GM19043 (cell line): Measurements from ENCODE around the gene CTNNBL1.

Source experiments
- ATAC-seq: cut with Tn5 transposase; IDR thresholded peaks from one replicate; pipeline ENCODE4 v1.9.1; 2021; ENCODE audit warnings: low read depth; ENCODE audit not compliant: unreplicated experiment

CTNNBL1 gene

DNA sequence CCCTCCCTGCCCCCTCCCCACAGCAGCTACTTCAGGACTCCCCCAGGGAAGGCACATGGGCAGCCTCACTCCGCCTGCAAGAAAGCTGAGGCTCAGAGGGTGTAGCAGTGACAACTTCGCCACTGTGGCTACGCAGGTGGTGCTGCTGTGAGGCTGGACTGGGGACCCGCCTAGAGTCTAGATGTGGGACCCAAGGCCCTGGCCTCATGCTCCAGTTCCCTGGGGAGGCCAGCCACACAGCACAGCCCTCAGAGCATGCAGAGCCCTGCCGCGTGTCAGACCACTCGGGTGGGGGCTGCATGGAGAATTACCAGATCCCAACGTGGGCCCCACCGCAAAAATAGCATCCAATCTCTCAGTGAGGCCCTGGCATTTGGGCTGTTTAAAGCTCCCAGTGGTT lies 178.3 kb downstream of the CTNNBL1 start:
- ATAC-seq, result no peak

DNA sequence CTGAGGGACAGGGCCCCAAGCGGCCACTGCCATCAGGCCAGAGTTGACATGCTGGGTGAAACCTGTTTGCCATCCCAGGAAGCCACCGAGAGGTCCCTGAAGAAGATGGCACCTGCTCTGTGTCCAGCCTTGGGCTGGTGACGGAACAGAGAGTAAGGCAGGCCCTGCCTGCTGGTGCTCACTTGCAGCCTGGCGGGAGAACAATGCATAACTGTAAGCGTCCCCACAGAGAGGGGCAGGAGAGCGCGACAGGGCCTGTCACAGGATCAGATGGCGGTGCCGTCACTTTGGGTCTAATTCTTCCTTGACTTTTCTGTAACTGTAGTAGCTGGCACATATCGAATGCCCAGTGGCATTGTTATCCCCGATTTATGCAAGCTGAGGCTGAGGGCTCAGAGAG lies 180.1 kb downstream of the CTNNBL1 start:
- no peak for ATAC-seq

DNA sequence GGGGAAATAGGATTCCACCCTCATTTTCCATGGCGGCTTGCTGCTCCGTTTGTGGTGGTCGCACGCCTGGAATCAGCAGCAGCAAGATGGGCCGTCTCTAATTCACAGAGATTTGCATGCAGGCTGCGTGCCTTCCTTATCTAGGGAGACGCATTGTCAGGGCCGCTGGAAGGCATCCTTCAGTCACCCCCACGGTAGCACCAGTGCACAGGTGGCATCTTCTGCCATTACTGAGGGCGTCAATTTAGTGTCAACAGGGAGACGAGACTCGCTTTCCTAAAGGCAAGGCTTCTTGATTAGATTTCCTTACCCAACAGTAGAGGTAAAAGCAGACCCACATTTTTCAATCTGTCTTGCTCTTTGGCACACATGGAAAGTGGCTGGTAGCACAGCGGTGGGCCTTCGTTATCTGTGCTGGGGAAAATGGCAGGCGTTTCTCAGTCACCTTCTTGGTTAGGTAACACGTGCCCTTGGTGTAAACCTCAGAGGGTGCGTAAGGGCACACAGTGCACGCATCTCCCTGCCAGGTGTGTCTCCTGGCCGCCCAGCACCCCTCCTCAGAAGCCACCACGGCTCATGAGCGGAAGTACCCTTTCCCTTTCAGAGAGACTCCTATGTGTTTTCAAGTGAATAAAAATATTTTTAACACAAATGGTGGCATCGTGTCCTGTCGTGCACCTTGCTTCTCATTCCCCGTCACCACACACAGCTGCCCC lies 181.8 kb downstream of the CTNNBL1 start:
- no peak for ATAC-seq

GRCh38 chr20:37876863-37877262 lies 183.0 kb downstream of the CTNNBL1 start:
- ATAC-seq, result no peak

DNA sequence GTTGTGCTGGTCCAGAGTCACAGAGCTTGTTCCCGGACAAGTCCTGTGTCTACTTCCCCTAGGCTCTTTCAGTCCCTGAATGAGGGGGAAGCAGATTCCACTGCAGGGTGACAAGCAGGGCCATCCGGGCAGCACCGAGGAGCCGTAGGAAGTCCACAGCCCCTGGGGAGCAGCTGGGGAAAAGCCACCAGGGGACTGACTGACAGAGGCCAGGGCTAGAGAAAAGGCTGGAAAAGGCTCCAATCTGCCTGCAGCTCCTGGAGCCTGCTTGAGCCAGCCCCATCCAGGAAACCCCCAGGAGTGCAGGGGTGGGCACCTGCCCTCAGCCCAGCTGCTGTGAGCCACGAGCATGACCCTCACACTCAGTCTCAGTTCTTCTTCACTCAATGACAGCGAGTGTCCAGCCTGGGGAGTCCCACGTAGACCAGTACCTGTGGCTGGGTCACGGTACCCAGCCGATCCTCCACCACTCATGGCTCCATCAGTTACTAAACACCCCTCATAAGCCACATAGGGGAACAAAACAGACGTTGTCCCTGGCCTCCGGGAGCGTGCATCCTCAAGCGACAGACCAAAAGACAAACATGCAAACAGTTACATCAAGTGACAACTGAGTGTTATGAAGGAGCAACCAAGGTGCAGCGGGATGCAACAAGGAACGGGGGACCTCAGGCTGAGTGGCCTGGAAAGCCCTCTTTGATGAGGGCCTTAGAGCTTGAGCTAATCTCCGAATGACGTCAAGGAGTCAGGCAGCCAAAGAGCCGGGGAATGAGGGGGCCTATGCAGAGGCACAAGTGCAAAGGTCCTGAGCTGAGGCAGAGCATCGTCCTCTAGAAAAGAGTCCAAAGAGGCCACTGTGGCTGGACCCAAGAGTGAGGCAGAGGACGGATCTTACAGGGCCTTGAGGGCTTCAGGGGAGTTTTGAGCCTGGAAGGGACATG lies 184.3 kb downstream of the CTNNBL1 start:
- ATAC-seq, result no peak

- ATAC-seq, result no peak
These were observed 185.2 kb downstream of the CTNNBL1 start for GRCh38 chr20:37878835-37879599.

GRCh38 chr20:37879843-37880242 lies 186.0 kb downstream of the CTNNBL1 start:
- no peak for ATAC-seq

- ATAC-seq, result no peak
These were observed 187.1 kb downstream of the CTNNBL1 start for GRCh38 chr20:37880726-37881591.

GRCh38 chr20:37881601-37882343 lies 187.9 kb downstream of the CTNNBL1 start:
- no peak for ATAC-seq

DNA sequence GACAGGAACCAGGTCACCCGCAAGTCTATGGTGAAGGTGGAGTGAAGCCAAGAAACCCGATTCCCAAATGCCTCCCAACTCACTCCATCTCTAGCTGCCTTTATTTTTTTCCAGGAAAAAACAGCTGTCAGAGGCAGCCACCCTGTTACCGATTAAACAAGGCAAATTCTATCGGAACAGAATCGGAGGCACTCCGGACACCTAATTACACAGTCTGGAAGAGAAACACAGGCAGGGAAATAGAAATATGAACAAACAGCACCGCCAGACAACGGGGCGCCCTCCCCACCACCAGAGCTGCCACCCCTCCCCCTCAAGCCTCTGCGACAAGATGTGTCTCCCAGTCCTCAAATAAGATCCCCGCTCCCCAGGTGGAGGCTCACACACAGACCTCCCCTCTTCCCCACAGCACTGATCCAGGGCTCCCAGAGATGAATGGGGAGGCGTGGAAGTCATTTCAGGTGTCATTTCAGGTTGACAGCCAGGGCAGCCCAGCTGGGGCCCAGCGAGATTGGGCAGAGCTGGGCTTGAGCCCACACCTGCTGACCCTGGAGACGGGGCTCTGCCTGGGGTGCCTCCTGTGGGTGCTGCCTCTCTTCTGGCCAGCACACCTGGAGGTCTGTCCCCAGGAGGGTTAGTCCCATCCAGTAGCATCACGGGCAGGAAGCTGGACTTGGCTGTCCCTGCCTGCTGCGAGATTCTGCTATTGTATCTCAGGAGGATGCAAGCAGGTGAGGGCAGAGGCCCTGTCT lies 189.3 kb downstream of the CTNNBL1 start:
- ATAC-seq, result no peak

DNA sequence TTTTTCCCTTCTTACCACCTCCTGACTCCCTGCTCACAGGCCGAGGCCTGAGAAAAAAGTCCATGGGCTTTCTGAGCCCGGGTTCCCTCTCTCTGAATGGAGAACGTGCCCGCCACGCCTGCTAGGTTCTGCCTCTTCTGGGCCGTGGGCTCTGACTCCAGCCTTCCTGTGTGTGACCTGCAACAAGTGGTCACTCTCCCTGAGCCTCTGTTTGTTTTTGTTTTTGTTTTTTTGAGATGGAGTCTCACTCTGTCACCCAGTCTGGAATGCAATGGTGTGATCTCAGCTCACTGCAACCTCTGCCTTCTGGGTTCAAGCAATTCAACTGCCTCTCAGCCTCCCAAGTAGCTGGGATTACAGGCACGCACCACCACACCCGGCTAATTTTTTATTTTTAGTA lies 191.2 kb downstream of the CTNNBL1 start:
- no peak for ATAC-seq

GRCh38 chr20:37885593-37886503 lies 192.0 kb downstream of the CTNNBL1 start:
- no peak for ATAC-seq

DNA sequence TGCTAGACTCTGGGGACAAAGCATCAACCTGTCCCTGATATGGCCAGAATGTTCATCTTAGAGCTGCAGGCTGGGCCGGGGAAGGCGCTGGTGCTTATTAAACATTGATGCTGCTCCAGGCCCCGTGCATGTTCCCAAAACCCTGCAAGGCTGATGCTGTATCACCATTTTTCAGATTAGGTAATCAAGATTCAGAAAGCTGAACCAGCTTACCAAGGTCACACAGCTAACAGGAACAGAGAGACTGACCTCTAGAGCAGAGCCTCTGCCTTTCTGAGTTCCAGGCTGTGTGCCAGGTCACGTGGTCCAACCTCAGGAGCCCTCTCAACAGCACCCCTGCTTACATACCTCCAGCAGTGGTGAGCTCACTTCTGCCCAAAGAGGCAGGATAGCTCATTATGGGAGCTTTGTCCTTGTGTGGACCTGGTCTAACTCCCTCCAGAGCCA lies 193.0 kb downstream of the CTNNBL1 start:
- ATAC-seq, result no peak

GRCh38 chr20:37888641-37889040 lies 194.8 kb downstream of the CTNNBL1 start:
- ATAC-seq, result no peak

- no peak for ATAC-seq
These were observed 196.3 kb downstream of the CTNNBL1 start for GRCh38 chr20:37890108-37890507.

DNA sequence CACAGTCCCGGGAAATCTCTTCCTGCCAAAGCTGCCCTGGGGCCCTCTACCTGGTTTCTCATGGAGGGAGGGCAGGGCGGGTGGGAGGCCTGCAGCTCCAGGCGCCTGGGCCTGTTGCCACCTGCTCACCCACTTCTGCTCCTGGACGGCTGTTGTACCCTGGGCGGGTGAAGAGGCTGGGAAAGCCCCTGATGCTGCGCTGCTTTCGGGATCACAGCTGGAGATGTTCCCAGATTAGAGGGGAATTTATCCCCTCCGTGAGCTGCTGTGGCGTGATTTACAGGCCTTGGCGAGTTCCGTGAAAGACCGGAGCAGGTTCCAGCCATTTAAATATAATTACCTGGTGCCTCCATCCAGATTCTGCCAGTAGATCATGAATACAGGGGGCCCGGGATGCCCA lies 196.8 kb downstream of the CTNNBL1 start:
- ATAC-seq, result no peak

- no peak for ATAC-seq
These were observed 198.2 kb downstream of the CTNNBL1 start for GRCh38 chr20:37892001-37892400.
